Nephron (organoid): ENCODE data around the gene HOXB3.

ENCODE experiments used
- H3K27ac Mint-ChIP-seq, 3 experiments: 2 replicates each; pipeline ENCODE4 v1.8.0; 2020; ENCODE audit warnings: mixed read lengths in 3 of 3, mild to moderate bottlenecking in 2 of 3, moderate library complexity in 1 of 3
- H3K27me3 Mint-ChIP-seq: 2 replicates; pipeline ENCODE4 v1.8.0; 2021; ENCODE audit warnings: low read depth, mild to moderate bottlenecking, moderate library complexity, mixed read lengths
- H3K36me3 Mint-ChIP-seq: 2 replicates; pipeline ENCODE4 v1.8.0; 2020; ENCODE audit warnings: low read depth, mixed read lengths
- H3K4me1 Mint-ChIP-seq: 2 replicates; pipeline ENCODE4 v1.8.0; 2020; ENCODE audit warnings: mixed read lengths
- H3K4me3 Mint-ChIP-seq, 3 experiments: 2 replicates each; pipeline ENCODE4 v1.8.0; 2020; ENCODE audit warnings: mild to moderate bottlenecking in 3 of 3, mixed read lengths in 3 of 3, moderate library complexity in 2 of 3
- H3K9me3 Mint-ChIP-seq: 2 replicates; pipeline ENCODE4 v1.8.0; 2020; ENCODE audit warnings: mixed read lengths
- CTCF ChIP-seq, 3 experiments: fragments of 200-600 bp; sonication (generic); IDR thresholded peaks; one replicate each; pipeline ENCODE4 v1.5.0; 2021; ENCODE audit warnings: antibody characterized with exemption in 3 of 3; ENCODE audit not compliant: unreplicated experiment in 3 of 3

Gene HOXB3

GRCh38 chr17:48621410-48622392, 31.7 kb upstream of the HOXB3 start:
- Mint-ChIP-seq H3K27ac (peak overlapping the region; percentile 68 to 98 (median 73)), H3K4me1 (peaks cover 45% of the 10 kb centered on the region), H3K36me3 (no peaks in the 10 kb centered on the region), H3K4me3 (peak overlapping the region; percentile 74 to 98 (median 85)), H3K27me3 (peaks cover 100% of the 10 kb centered on the region), H3K9me3 (no peaks in the 10 kb centered on the region)
- no peak for TF ChIP-seq CTCF (IDR thresholded peaks at IDR 0.05; ENCODE audit: unreplicated experiment in 3 of 3)

GRCh38 chr17:48620461-48621139, 30.6 kb upstream of the HOXB3 start:
- Mint-ChIP-seq H3K9me3 (no peaks in the 10 kb centered on the region), H3K27me3 (peaks cover 100% of the 10 kb centered on the region), H3K27ac (peak overlapping the region; percentile 68 to 98 (median 73)), H3K4me1 (peaks cover 48% of the 10 kb centered on the region), H3K4me3 (peak overlapping the region; percentile 80 to 98 (median 85)), H3K36me3 (no peaks in the 10 kb centered on the region)
- TF ChIP-seq CTCF (IDR thresholded peaks at IDR 0.05; ENCODE audit: unreplicated experiment in 3 of 3): no peak

- no peak for TF ChIP-seq CTCF (IDR thresholded peaks at IDR 0.05; ENCODE audit: unreplicated experiment in 3 of 3)
- Mint-ChIP-seq H3K4me1 (peaks cover 52% of the 10 kb centered on the region), H3K27me3 (peaks cover 100% of the 10 kb centered on the region)
Observed at GRCh38 chr17:48619826-48620449, 29.9 kb upstream of the HOXB3 start.

GRCh38 chr17:48618256-48618896, 28.3 kb upstream of the HOXB3 start:
- H3K27ac Mint-ChIP-seq: peak overlapping the region; percentile 70 to 98 (median 73)
- H3K9me3 Mint-ChIP-seq: no peaks in the 10 kb centered on the region
- peaks cover 54% of the 10 kb centered on the region for H3K4me1 Mint-ChIP-seq
- H3K36me3 Mint-ChIP-seq: no peaks in the 10 kb centered on the region
- peak; percentile 95 to 98 (median 97) for TF ChIP-seq CTCF (IDR thresholded peaks at IDR 0.05; ENCODE audit: unreplicated experiment in 3 of 3)
- H3K4me3 Mint-ChIP-seq: peak overlapping the region; percentile 80 to 98 (median 80)
- H3K27me3 Mint-ChIP-seq: peaks cover 100% of the 10 kb centered on the region

More at GRCh38 chr17:48619826-48620449, 29.9 kb upstream of the HOXB3 start:
- H3K36me3 Mint-ChIP-seq: no peaks in the 10 kb centered on the region
- no peaks in the 10 kb centered on the region for H3K9me3 Mint-ChIP-seq
- H3K27ac Mint-ChIP-seq: peak overlapping the region; percentile 37 to 98 (median 73)
- peak overlapping the region; percentile 80 to 98 (median 85) for H3K4me3 Mint-ChIP-seq

GRCh38 chr17:48617471-48618255, 27.6 kb upstream of the HOXB3 start:
- no peak for TF ChIP-seq CTCF (IDR thresholded peaks at IDR 0.05; ENCODE audit: unreplicated experiment in 3 of 3)
- H3K27me3 Mint-ChIP-seq: peaks cover 99% of the 10 kb centered on the region
- peaks cover 54% of the 10 kb centered on the region for H3K4me1 Mint-ChIP-seq
- H3K36me3 Mint-ChIP-seq: peaks cover 4% of the 10 kb centered on the region
- H3K4me3 Mint-ChIP-seq: peak overlapping the region; percentile 80 to 98 (median 80)
- H3K9me3 Mint-ChIP-seq: no peaks in the 10 kb centered on the region
- peak overlapping the region; percentile 73 to 98 (median 78) for H3K27ac Mint-ChIP-seq
